MM.1S (cell line): ENCODE measurements around the gene ZNF134.

Experiments used
- EZH2 ChIP-seq: fragments of 300-600 bp; sonication (generic); optimal IDR thresholded peaks from 2 replicates; pipeline ENCODE3; 2017; ENCODE audit warnings: low read depth, mild to moderate bottlenecking, antibody characterized with exemption, low read length, mixed read lengths
- EZH2phosphoT487 ChIP-seq: fragments of 300-600 bp; sonication (generic); IDR thresholded peaks from 2 replicates; pipeline ENCODE4 v1.6.1; 2018; ENCODE audit warnings: antibody characterized with exemption, low read length
- TF ChIP-seq, protein P1 (sequence below): fragments of 300-600 bp; sonication (generic); IDR thresholded peaks from 2 replicates; pipeline ENCODE4 v1.5.1; 2016; ENCODE audit warnings: antibody characterized with exemption, low read length, mixed read lengths

DNA sequence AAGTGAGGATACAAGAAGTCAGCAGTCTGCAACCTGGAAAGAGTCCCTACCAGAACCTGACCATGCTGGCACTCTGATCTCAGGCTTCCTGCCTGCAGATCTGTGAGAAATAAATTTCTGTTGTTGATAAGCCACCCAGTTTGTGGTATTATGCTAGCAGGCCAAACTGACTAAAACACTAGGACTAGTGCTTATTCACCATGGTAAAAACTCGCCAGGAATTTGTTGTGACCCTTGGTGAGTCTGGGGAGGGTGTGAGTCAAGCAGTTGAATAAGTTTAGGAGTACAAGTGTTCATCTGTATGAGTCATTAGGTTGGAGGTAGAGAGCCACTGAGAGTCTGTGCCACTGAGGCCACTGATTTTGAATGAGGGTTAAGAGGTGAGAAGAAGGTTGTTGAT, 26.5 kb upstream of the ZNF134 start:
- TF ChIP-seq EZH2 (no peak), EZH2phosphoT487 (no peak)
- TF ChIP-seq, protein P1, sequence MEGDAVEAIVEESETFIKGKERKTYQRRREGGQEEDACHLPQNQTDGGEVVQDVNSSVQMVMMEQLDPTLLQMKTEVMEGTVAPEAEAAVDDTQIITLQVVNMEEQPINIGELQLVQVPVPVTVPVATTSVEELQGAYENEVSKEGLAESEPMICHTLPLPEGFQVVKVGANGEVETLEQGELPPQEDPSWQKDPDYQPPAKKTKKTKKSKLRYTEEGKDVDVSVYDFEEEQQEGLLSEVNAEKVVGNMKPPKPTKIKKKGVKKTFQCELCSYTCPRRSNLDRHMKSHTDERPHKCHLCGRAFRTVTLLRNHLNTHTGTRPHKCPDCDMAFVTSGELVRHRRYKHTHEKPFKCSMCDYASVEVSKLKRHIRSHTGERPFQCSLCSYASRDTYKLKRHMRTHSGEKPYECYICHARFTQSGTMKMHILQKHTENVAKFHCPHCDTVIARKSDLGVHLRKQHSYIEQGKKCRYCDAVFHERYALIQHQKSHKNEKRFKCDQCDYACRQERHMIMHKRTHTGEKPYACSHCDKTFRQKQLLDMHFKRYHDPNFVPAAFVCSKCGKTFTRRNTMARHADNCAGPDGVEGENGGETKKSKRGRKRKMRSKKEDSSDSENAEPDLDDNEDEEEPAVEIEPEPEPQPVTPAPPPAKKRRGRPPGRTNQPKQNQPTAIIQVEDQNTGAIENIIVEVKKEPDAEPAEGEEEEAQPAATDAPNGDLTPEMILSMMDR: no peak
